ENCODE measurements around the gene BRD8.

Gene BRD8

GRCh38 chr5:138178516-138179276 is at the start of gene BRD8, which contains the start of gene KIF20A:
Gene BRD8 (minus strand): TSS chr5:138178630. CDS start chr5:138178614, 16 bp downstream.
Gene KIF20A (plus strand): TSS chr5:138179112. CDS start chr5:138179681, 569 bp downstream.
- peak; percentile 87 for DNase-seq (ENCODE audit: extremely low read depth, low read depth)
- no peak for TF ChIP-seq CTCF (IDR thresholded peaks at IDR 0.05; ENCODE audit: low read depth, low read length)

GRCh38 chr5:138226910-138227309 is 48.5 kb upstream of the BRD8 start:
- TF ChIP-seq CTCF (IDR thresholded peaks at IDR 0.05; ENCODE audit: low read depth, low read length), result no peak
- DNase-seq (ENCODE audit: extremely low read depth, low read depth), result no peak

GRCh38 chr5:138224712-138225111 is 46.3 kb upstream of the BRD8 start:
- DNase-seq (ENCODE audit: extremely low read depth, low read depth), result no peak
- TF ChIP-seq CTCF (IDR thresholded peaks at IDR 0.05; ENCODE audit: low read depth, low read length), result no peak

- no peak for DNase-seq (ENCODE audit: extremely low read depth, low read depth)
- TF ChIP-seq CTCF (IDR thresholded peaks at IDR 0.05; ENCODE audit: low read depth, low read length), result no peak
Observed at GRCh38 chr5:138223532-138223931, 45.1 kb upstream of the BRD8 start.

- DNase-seq (ENCODE audit: extremely low read depth, low read depth), result no peak
- TF ChIP-seq CTCF (IDR thresholded peaks at IDR 0.05; ENCODE audit: low read depth, low read length), result no peak
Observed at GRCh38 chr5:138216799-138217198, 38.4 kb upstream of the BRD8 start.

GRCh38 chr5:138213161-138214029 is 35.0 kb upstream of the BRD8 start, which contains the start of gene CDC23:
Gene CDC23 (minus strand): TSS chr5:138213323. CDS start chr5:138213312, 11 bp downstream.
- no peak for TF ChIP-seq CTCF (IDR thresholded peaks at IDR 0.05; ENCODE audit: low read depth, low read length)
- peak; percentile 90 for DNase-seq (ENCODE audit: extremely low read depth, low read depth)

- DNase-seq (ENCODE audit: extremely low read depth, low read depth), result no peak
- TF ChIP-seq CTCF (IDR thresholded peaks at IDR 0.05; ENCODE audit: low read depth, low read length), result no peak
Observed at GRCh38 chr5:138212828-138213160, 34.4 kb upstream of the BRD8 start.

Measured in AG09319 (cell line).